Measurements from ENCODE around the gene RAB3GAP2.
"Not testable (repeated sequence)": the region's sequence is repeated elsewhere in the genome, so short reads cannot be mapped to it uniquely, and the experiment has no call there.

Gene RAB3GAP2

GRCh38 chr1:220213382-220213983 is 58.8 kb downstream of the RAB3GAP2 start:
- no peaks in the 10 kb centered on the region for H3K27me3 ChIP-seq (ENCODE audit: control insufficient read depth, insufficient read depth, low read length)
- no peak for DNase-seq (ENCODE audit: low read depth, low spot score)
- no peaks in the 10 kb centered on the region for H3K36me3 ChIP-seq (ENCODE audit: control insufficient read depth, insufficient read depth, low read length)
- no peaks in the 10 kb centered on the region for H3K4me1 ChIP-seq (ENCODE audit: control insufficient read depth, insufficient read depth, low read length)
- H3K4me3 ChIP-seq (ENCODE audit: low read length), result no peak overlapping the region
- H3K9me3 ChIP-seq (ENCODE audit: control insufficient read depth, insufficient read depth, low read length), result no peaks in the 10 kb centered on the region
- WGBS (ENCODE audit: insufficient coverage, insufficient read length), result no CpG with 5 or more reads among the region's 4 CpGs
- no peak overlapping the region for H3K27ac ChIP-seq (ENCODE audit: low read length)

GRCh38 chr1:220207411-220207810 is 64.8 kb downstream of the RAB3GAP2 start:
- peaks cover 8% of the 10 kb centered on the region; the same call in 1 of the 2 replicates for H3K36me3 ChIP-seq (ENCODE audit: control insufficient read depth, insufficient read depth, low read length)

GRCh38 chr1:220204758-220205157 is 67.5 kb downstream of the RAB3GAP2 start:
- H3K9me3 ChIP-seq (ENCODE audit: control insufficient read depth, insufficient read depth, low read length); H3K27me3 ChIP-seq (ENCODE audit: control insufficient read depth, insufficient read depth, low read length); H3K27ac ChIP-seq (ENCODE audit: low read length); H3K4me1 ChIP-seq (ENCODE audit: control insufficient read depth, insufficient read depth, low read length); H3K36me3 ChIP-seq (ENCODE audit: control insufficient read depth, insufficient read depth, low read length); H3K4me3 ChIP-seq (ENCODE audit: low read length); DNase-seq (ENCODE audit: low read depth, low spot score): not testable (repeated sequence)
- no CpG with 5 or more reads among the region's 2 CpGs for WGBS (ENCODE audit: insufficient coverage, insufficient read length)

More at GRCh38 chr1:220207411-220207810, 64.8 kb downstream of the RAB3GAP2 start:
- H3K4me3 ChIP-seq (ENCODE audit: low read length), result no peak overlapping the region
- no peak overlapping the region for H3K27ac ChIP-seq (ENCODE audit: low read length)
- DNase-seq (ENCODE audit: low read depth, low spot score), result no peak
- no peaks in the 10 kb centered on the region for H3K27me3 ChIP-seq (ENCODE audit: control insufficient read depth, insufficient read depth, low read length)
- H3K9me3 ChIP-seq (ENCODE audit: control insufficient read depth, insufficient read depth, low read length), result no peaks in the 10 kb centered on the region
- no peaks in the 10 kb centered on the region for H3K4me1 ChIP-seq (ENCODE audit: control insufficient read depth, insufficient read depth, low read length)

DNA sequence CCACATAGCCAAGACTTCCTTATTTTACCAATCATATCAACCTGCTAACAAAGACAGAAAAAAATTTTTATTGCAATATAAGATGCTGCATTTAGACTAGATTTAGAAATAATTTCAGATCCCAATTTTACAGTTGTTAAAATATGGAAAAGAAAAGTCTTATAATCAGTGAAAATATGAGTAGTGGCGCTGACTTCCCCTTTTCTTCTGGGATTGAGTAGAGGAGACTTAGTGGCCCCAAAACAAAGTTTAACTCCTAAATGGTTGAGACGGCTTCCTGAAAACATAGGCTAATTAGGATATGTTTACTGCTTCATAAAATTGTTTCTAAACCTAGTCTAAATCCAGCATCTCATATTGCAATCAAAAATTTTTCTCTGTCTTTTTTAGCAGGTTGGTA is 68.4 kb downstream of the RAB3GAP2 start:
- Histone ChIP-seq H3K4me3 (ENCODE audit: low read length) (no peak overlapping the region), H3K27me3 (ENCODE audit: control insufficient read depth, insufficient read depth, low read length) (no peaks in the 10 kb centered on the region), H3K27ac (ENCODE audit: low read length) (no peak overlapping the region), H3K36me3 (ENCODE audit: control insufficient read depth, insufficient read depth, low read length) (peaks cover 8% of the 10 kb centered on the region; the same call in 1 of the 2 replicates), H3K9me3 (ENCODE audit: control insufficient read depth, insufficient read depth, low read length) (no peaks in the 10 kb centered on the region), H3K4me1 (ENCODE audit: control insufficient read depth, insufficient read depth, low read length) (no peaks in the 10 kb centered on the region)
- no CpG with 5 or more reads among the region's 2 CpGs for WGBS (ENCODE audit: insufficient coverage, insufficient read length)
- no peak for DNase-seq (ENCODE audit: low read depth, low spot score)

GRCh38 chr1:220198186-220199005 is 73.9 kb downstream of the RAB3GAP2 start:
- Histone ChIP-seq H3K4me3 (ENCODE audit: low read length) (no peak overlapping the region), H3K27me3 (ENCODE audit: control insufficient read depth, insufficient read depth, low read length) (no peaks in the 10 kb centered on the region), H3K9me3 (ENCODE audit: control insufficient read depth, insufficient read depth, low read length) (no peaks in the 10 kb centered on the region), H3K36me3 (ENCODE audit: control insufficient read depth, insufficient read depth, low read length) (no peaks in the 10 kb centered on the region; the same call in 1 of the 2 replicates), H3K27ac (ENCODE audit: low read length) (no peak overlapping the region), H3K4me1 (ENCODE audit: control insufficient read depth, insufficient read depth, low read length) (no peaks in the 10 kb centered on the region)
- 100% methylated on average over 1 of the region's 5 CpGs for WGBS (ENCODE audit: insufficient coverage, insufficient read length)
- no peak for DNase-seq (ENCODE audit: low read depth, low spot score)

GRCh38 chr1:220195701-220196100 is 76.6 kb downstream of the RAB3GAP2 start:
- no peak overlapping the region for H3K27ac ChIP-seq (ENCODE audit: low read length)
- no peak overlapping the region for H3K4me3 ChIP-seq (ENCODE audit: low read length)
- no peaks in the 10 kb centered on the region for H3K4me1 ChIP-seq (ENCODE audit: control insufficient read depth, insufficient read depth, low read length)
- no peak for DNase-seq (ENCODE audit: low read depth, low spot score)
- H3K9me3 ChIP-seq (ENCODE audit: control insufficient read depth, insufficient read depth, low read length), result no peaks in the 10 kb centered on the region
- no peaks in the 10 kb centered on the region for H3K27me3 ChIP-seq (ENCODE audit: control insufficient read depth, insufficient read depth, low read length)
- peaks cover 3% of the 10 kb centered on the region; the same call in 1 of the 2 replicates for H3K36me3 ChIP-seq (ENCODE audit: control insufficient read depth, insufficient read depth, low read length)

DNA sequence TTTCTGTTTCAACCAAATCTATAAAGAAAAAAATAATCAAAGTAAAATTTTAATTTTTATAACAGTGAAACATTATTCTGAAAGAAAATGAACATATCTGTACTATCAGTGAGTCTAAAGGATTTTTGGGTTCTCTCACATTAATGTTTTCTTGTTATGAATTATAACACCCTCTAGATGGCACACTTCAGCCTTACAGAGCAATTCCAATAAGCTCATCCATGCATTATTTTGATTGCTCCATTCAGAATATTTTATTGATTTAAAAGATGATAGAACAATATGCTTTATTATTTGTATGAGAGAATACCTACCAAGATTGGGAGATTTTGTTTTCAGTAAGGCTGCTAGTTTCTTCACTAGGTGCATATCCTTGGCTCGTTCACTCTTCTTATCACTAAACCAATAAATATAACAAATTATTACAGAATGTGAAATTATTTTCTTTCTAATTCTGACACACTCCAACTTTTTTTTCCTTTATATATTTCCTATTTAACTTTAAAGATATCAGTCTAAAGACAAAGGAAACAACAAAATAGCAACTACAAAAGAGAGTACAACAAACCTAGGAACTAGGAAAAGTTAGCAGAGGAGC is 82.4 kb downstream of the RAB3GAP2 start:
- H3K4me3 ChIP-seq (ENCODE audit: low read length), result no peak overlapping the region
- no CpG with 5 or more reads among the region's 1 CpG for WGBS (ENCODE audit: insufficient coverage, insufficient read length)
- H3K27me3 ChIP-seq (ENCODE audit: control insufficient read depth, insufficient read depth, low read length), result no peaks in the 10 kb centered on the region
- no peak overlapping the region for H3K27ac ChIP-seq (ENCODE audit: low read length)
- peaks cover 7% of the 10 kb centered on the region; the same call in 1 of the 2 replicates for H3K36me3 ChIP-seq (ENCODE audit: control insufficient read depth, insufficient read depth, low read length)
- no peaks in the 10 kb centered on the region for H3K4me1 ChIP-seq (ENCODE audit: control insufficient read depth, insufficient read depth, low read length)
- DNase-seq (ENCODE audit: low read depth, low spot score), result no peak
- H3K9me3 ChIP-seq (ENCODE audit: control insufficient read depth, insufficient read depth, low read length), result no peaks in the 10 kb centered on the region

- H3K27ac ChIP-seq (ENCODE audit: low read length), result no peak overlapping the region
- no peaks in the 10 kb centered on the region for H3K4me1 ChIP-seq (ENCODE audit: control insufficient read depth, insufficient read depth, low read length)
- WGBS (ENCODE audit: insufficient coverage, insufficient read length), result no CpG with 5 or more reads among the region's 2 CpGs
- peaks cover 7% of the 10 kb centered on the region; the same call in 1 of the 2 replicates for H3K36me3 ChIP-seq (ENCODE audit: control insufficient read depth, insufficient read depth, low read length)
- no peak overlapping the region for H3K4me3 ChIP-seq (ENCODE audit: low read length)
- no peaks in the 10 kb centered on the region for H3K27me3 ChIP-seq (ENCODE audit: control insufficient read depth, insufficient read depth, low read length)
- no peak for DNase-seq (ENCODE audit: low read depth, low spot score)
- no peaks in the 10 kb centered on the region for H3K9me3 ChIP-seq (ENCODE audit: control insufficient read depth, insufficient read depth, low read length)
Measured at GRCh38 chr1:220188538-220188937, 83.7 kb downstream of the RAB3GAP2 start.

- Histone ChIP-seq H3K4me1 (ENCODE audit: control insufficient read depth, insufficient read depth, low read length) (no peaks in the 10 kb centered on the region), H3K27ac (ENCODE audit: low read length) (no peak overlapping the region), H3K36me3 (ENCODE audit: control insufficient read depth, insufficient read depth, low read length) (peaks cover 3% of the 10 kb centered on the region; the same call in 1 of the 2 replicates), H3K27me3 (ENCODE audit: control insufficient read depth, insufficient read depth, low read length) (no peaks in the 10 kb centered on the region), H3K4me3 (ENCODE audit: low read length) (no peak overlapping the region), H3K9me3 (ENCODE audit: control insufficient read depth, insufficient read depth, low read length) (no peaks in the 10 kb centered on the region)
- no peak for DNase-seq (ENCODE audit: low read depth, low spot score)
- WGBS (ENCODE audit: insufficient coverage, insufficient read length), result no CpG with 5 or more reads among the region's 2 CpGs
Measured at GRCh38 chr1:220186752-220187151, 85.5 kb downstream of the RAB3GAP2 start.

DNA sequence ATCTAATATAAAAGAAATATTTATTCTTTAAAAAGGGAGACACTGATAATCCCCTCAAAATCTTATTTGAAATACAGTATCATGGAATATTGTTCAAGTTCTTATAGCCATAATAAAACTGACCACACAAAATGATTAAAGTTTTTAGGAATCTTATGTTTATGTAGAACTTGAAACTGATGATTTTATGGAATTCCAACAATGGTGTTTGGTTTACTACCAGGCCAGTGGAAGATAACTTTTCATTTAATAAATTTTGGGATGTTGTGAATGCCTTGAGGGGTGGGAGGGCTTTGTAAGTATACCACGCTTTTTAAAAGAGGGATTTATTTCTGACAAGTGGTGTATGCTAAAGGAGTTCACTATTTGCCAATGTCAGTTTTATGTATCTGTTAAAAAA is 87.7 kb downstream of the RAB3GAP2 start:
- Histone ChIP-seq H3K27ac (ENCODE audit: low read length) (no peak overlapping the region), H3K36me3 (ENCODE audit: control insufficient read depth, insufficient read depth, low read length) (peaks cover 6% of the 10 kb centered on the region; the same call in 1 of the 2 replicates)

More for the DNA sequence above, 87.7 kb downstream of the RAB3GAP2 start:
- WGBS (ENCODE audit: insufficient coverage, insufficient read length), result no CpG with 5 or more reads among the region's 1 CpG
- H3K27me3 ChIP-seq (ENCODE audit: control insufficient read depth, insufficient read depth, low read length), result no peaks in the 10 kb centered on the region
- no peak for DNase-seq (ENCODE audit: low read depth, low spot score)
- H3K9me3 ChIP-seq (ENCODE audit: control insufficient read depth, insufficient read depth, low read length), result no peaks in the 10 kb centered on the region
- H3K4me3 ChIP-seq (ENCODE audit: low read length), result no peak overlapping the region
- H3K4me1 ChIP-seq (ENCODE audit: control insufficient read depth, insufficient read depth, low read length), result no peaks in the 10 kb centered on the region
